GM12801 (cell line): ENCODE data around the gene DALRD3.

Experiments
- TF ChIP-seq, protein P1 (sequence below): IDR thresholded peaks from one replicate; pipeline ENCODE4 v1.5.1; 2011; ENCODE audit warnings: control low read depth; ENCODE audit not compliant: insufficient read length; ENCODE audit errors: extremely low read depth

The DALRD3 gene

GRCh38 chr3:49021213-49021812 is 2.9 kb upstream of the DALRD3 start:
- TF ChIP-seq, protein P1, sequence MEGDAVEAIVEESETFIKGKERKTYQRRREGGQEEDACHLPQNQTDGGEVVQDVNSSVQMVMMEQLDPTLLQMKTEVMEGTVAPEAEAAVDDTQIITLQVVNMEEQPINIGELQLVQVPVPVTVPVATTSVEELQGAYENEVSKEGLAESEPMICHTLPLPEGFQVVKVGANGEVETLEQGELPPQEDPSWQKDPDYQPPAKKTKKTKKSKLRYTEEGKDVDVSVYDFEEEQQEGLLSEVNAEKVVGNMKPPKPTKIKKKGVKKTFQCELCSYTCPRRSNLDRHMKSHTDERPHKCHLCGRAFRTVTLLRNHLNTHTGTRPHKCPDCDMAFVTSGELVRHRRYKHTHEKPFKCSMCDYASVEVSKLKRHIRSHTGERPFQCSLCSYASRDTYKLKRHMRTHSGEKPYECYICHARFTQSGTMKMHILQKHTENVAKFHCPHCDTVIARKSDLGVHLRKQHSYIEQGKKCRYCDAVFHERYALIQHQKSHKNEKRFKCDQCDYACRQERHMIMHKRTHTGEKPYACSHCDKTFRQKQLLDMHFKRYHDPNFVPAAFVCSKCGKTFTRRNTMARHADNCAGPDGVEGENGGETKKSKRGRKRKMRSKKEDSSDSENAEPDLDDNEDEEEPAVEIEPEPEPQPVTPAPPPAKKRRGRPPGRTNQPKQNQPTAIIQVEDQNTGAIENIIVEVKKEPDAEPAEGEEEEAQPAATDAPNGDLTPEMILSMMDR: no peak

DNA sequence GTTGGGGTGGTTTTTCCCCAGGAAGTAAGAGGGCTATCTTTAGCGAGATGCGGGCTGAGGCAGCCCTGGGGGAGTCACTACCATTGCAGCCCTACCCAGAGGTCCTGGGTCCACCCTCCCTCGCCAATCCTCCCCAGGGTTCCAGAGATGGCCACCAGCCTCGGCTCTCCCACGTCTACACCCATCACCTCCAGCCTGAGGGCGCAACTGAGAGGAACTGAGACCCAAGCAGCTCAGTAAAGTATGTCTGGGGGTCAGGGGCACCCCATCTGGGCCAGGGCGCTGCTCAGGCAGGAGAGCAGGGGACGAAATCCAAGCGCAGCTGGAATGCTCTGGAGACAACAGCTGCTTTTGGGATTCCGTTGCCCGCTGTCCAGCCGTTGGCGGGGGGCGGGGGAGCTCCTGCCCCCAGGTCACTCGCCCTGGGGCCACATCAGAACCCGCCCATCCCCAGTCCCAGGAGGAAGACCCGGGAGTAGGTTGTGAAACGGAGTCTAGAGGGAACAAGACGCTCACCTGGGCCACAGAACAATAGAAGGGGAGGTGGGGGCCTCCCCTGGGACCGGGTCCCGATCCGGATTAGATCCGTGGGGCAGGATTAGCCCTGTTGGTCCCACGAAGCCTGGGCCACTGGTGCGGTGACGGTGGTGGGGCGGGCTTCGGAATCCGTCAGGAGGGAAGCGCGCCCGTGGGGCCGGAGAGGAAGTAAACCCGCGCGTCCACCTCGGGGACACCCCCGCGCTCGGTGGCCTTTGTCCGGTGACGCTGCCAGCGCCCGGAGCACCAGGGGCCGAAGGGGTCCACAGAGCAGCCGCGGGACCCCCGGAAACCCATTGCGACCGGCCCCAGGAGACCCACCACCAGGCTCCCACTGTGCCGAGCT is 2.2 kb upstream of the DALRD3 start:
- TF ChIP-seq, protein P1: no peak

DNA sequence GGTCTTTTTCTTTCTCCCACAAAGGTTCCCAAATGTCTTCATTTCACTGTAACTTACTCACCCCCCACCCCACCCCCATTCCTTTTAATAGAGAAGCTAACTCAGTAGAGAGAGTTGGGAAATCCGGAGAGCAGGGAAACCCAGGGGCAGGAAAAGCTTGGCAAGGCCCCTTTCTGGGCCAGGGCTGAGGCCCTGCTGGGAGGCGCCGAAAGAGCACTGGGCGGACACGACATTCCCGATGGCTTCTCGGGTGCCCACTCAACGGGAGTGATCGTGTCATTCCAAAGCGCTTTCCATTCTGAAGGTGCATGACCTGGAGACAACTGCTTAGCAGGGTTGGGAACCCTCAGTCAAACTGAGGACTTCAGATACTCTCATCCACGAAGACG is 1.6 kb upstream of the DALRD3 start:
- TF ChIP-seq, protein P1: no peak

GRCh38 chr3:49018707-49019006 is 277 bp upstream of the DALRD3 start:
- TF ChIP-seq, protein P1: no peak

- TF ChIP-seq, protein P1: no peak
Observed at GRCh38 chr3:49017229-49017970, 980 bp downstream of the DALRD3 start.

DNA sequence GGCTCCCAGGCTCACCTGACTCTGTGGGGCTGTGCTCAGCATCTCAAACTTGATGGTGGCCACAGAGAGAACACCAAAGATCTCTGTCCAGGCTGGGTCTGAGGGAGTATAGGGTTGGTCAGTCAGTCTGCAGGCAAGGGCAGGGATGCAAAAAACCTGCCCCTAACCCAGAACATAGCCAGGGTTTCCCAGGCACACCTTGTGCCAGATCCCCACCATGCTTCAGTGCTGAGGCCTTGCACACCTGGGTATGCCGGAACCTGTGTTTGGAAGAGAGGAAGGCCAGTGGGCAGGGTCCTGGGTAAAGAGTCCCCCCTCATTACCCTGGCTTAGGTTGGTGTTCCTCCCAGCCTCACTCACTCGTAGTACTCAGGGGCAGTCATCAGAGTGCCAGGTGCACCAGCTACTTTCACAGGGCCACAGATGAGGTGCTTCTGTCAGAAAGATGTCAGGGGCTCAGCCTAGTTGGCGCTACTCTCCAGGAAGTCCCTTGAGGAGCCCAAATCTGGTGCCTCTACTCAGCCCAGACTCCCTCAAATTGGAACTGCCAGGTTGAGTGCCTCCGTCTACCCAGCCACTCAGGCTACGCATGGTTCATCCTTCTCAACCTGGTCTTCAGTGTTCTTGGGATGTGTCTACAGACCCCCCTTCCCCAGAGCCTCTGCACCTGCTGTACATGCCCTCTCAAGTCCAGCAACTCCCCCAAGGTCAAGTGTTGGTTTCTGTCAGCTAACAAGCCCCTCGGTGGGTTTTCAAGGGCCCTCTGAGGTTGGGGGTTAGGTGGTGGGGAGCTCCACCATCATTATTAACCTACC is 1.8 kb downstream of the DALRD3 start:
- TF ChIP-seq, protein P1: no peak

DNA sequence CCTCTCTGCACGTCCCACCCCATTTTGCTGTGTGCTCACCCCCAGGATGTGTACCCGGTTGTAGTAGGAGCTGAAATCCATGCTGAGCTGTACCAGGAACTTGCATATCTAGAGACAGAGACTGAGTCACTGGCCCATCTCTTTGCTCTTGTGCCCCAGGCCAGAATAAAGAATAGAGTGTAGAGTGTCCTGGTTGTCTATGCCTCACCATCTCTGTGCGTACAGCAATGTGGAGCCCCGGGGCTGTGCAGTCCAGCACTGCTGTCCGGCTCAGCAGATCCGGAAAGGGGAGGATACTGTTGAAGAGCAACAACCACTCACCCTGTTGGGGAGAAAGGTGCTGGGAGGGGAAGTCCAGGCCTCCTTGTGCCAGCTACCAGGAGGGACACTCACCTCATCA is 2.6 kb downstream of the DALRD3 start:
- TF ChIP-seq, protein P1: no peak
